Activated naive CD4-positive, alpha-beta T cell treated with anti-CD3 and anti-CD28 coated beads, Interleukin-2, amount 50 U/mL, for 16 hours (primary cell): ENCODE measurements around the gene PTPRN2.

ENCODE experiments used
- DNase-seq: peaks from one replicate; pipeline ENCODE4 v3.0.0-alpha.2; 2020

Gene PTPRN2

DNA sequence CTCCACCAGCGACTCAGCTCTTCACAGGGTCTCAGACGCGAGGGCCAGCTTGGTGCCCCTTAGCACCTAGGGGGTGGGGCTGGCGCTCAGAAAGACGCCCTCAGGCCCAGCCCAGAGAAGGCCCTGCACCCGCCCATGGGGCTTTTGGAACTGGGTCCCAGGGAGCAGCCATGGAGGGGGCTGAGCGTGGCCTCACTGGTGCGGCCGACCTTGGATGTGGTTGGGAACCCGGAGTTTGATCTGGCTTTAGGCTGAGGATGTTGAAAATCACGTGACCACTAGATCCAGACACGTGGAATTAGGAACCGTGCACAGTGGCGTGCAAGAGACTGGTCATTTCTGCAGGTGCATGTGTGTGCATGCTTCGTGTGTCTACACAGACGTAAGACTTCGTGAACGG lies 1065.4 kb downstream of the PTPRN2 start:
- DNase-seq: no peak

DNA sequence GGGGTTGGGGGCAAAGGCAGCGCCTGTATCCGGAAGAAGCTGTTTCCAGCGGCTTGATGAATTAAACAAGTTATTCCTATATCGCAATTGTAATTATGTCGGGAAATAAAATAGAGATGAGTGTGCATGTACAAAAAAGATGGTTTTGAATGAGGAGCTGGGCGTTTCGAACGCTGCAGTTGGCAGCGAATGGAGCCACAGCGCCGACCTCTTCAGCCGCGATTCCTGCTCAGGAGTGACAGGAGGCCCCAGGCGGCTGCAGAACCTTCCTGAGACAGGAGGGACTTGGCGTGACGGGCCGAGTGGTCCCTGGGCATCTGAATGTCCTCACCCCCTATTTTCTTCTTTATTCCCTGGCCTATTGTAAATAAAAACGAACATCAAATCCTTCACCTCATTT lies 1065.9 kb downstream of the PTPRN2 start:
- no peak for DNase-seq

DNA sequence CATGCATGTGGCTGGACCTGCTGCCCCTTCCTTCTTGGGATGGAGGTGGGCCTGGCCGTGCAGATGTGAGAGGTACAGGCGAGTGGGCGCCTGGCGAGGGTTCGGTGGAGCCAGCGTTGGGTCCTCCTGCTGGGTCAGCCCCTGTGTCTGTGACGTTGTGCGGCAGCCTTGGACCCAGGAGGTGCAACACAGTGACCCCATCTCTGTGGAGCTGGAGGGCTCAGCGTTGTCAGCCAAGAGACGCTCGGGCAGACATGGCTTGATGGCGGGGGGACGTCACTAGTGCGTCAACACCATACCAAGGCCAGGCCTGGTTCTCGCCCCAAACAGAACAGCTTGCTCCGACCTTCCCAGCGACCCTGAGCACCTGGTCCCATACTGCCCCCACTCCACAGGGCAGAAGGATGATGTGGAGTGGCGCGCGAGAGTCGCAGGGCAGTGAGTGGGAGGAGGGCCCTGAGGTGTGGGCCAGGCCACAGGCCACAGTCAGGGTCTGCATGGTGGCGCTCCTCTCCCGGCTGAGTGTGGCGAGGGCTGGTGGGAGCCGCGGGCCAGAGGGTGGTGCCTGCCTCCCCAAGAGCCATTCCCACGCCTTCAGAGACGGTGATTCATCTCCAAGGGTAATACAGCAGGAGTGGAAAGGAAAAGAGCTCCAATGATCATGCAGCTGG lies 1066.4 kb downstream of the PTPRN2 start:
- DNase-seq: no peak

DNA sequence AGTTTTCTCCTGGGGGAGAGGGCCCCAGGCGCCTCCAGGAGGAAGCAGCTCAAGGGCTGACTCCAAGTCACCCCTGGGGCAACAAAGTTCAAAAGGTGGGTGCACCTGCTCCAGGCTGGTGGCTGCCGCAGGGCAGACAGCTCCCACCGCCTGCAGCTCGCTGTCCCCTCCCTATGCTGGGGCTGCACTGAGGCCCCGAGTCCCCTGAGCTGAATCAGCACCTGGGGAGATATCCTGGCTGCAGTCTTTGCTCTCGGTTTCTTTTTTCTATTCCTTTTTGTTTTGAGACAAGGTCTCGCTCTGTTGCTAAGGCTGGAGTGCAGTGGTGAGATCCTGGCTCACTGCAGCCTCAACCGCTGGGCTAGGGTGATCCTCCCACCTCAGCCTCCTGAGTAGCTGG lies 1067.4 kb downstream of the PTPRN2 start:
- no peak for DNase-seq

DNA sequence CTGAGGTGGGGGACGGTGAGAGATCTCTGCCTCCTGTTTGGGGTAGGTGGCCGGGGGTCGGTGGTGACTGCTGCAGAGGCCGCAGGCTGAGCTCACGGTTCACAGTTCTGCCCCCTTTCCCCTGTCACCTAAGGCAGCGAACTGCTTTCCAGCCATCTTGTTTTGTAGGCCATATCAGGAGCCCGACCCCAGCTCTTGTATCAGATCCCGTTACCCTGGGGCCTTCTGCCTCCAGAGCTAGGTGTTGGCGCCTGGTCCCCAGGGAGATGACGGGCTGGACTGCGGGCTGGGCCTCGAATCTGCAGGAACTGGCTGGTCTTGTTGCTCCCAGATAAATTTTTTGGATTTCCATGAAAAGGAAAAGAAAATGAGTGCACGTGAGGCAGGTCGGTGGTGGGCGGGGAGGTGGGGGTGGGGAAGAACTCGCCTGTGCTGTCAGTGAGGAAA lies 1067.8 kb downstream of the PTPRN2 start:
- DNase-seq: no peak

DNA sequence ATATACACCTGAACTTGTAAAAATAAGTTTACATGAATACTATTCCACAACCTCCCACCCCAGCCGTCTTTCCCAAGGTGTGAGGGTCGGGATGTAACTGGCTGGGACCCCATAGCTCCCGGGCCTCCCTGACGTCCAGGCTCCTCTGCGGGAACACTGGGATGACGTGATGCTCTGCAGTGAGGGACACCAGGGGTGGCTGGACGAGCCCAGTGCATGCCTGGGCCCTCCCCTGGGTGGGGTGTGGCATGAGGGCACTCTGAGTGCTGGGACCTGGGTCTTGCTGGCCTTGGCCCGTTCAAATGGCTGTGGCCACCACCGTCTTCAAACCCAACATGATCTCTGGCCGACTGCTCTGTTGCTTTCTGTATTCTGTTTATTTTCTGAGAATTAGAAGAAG lies 1068.4 kb downstream of the PTPRN2 start:
- DNase-seq: no peak

DNA sequence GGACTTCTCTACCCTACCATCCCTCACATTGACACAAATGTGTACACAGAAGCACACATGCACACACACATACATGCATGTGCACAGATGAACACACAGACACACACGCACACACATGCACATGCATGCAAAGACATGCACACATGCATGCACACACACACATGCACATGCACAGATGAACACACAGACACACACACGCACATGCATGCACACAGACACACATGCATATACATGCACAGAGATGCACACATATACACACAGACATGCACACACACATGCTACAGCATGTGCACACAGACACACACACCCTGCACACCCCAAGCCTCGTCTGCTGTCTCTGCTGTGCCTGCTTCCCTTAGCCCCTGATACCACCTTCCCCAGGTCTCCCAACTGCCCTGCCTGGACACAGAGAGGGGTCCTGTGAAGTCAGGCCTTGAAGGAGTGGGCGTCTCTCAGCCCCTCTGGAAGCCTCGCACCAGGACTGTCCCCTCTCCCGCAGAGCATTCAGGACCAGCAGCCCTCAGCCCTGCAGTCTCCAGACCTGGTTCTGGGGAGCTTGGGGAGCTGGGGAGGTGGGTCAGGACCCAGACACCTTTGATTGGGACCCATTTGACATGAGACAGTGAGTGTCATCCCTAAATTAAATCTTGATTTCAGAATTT lies 1069.0 kb downstream of the PTPRN2 start:
- DNase-seq: no peak

DNA sequence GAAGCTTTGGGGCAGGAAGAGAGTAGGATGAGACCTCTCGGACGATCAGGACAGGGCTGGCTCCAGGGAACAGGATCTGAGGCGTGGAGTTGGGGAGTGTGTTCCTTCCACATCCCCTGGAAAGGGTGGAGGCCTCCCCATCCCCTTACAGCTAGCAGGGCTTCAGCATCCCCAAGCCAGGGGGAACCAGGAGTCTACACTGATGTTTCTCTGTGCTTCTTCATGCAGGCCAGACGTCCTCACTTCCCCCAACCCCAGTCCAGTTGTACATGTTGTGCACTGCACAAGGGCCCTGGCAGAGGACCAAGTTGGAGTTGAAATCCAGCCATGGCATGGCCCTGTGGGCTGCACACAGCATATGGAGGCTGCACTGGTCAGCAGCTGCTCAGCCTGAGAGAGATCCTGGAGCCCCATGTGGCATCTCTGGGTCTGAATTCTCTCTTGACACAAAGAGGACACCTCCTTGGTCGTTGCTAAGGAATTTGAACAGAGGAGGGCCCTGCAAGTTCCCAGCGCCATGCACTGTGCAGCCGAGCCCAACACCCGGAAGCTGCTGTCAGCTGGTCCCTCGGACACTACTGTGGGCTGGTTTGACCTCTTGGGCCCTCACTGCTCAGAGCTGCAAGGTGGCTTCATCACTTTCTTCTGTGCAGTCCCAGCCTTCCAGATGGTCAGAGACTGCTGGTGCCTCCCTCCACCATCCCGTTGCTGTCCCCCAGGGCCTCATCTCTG lies 1069.7 kb downstream of the PTPRN2 start:
- no peak for DNase-seq

DNA sequence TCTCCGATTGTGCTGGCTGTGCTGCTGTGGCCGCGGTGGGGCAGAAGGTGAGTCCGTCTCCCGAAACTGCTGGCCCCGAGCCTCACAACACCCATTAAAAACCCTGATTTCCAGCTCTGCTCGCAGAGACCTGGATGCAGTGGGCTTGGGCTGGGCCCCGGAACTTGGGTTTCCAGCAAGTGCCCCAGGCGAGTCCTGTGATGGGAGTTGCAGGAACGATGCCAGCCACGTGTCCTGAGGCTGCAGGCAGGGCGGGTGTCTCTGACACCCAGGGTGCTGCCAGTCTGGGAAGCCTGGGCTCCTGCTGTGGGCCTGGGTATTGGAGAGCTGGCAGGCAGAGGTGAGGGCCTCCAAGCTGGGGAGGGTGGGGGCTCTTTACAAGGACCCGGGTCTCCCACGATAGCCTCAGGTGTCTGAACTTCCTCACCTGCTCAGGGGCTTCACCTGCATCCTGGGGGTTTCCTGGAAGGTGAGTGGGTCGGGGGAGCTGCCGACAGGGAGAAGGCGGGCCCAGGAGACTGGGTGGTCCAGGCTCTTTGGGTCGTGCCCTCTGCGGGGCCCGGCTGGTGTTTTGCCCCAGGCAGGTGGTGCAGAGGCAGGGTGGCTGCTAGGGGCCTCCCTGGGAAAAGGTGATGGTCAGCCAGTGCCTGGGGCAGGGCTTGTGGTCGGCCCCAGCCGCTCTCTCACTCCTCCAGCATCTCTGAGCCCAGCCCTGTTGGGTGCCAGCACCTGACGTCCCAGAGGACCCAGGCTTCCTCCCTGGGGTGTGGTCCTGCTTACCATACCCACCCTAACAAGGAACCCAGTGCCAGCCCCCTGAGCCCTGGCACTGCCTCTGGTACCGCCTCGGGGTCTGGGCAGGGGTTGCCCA lies 1070.5 kb downstream of the PTPRN2 start:
- no peak for DNase-seq

DNA sequence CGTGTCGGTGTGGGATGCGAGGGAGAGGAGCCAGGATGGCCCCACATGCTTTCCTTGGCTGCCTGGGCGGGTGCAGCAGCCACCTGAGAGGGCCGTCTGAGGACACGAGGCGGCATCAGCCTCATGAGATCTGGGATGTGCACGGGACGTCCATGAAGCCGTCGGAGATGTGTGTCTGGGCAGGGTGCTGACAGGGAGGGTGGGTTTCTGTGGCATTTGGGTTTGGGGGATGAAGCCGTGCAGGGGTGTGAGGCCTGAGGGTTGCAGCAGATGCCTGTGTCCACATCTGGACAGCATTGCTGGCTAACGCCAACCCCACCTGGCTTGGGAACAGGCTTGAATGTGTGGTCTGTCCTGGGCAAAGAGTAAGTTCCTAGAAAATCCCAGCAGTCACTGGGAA lies 1071.3 kb downstream of the PTPRN2 start:
- DNase-seq: no peak

DNA sequence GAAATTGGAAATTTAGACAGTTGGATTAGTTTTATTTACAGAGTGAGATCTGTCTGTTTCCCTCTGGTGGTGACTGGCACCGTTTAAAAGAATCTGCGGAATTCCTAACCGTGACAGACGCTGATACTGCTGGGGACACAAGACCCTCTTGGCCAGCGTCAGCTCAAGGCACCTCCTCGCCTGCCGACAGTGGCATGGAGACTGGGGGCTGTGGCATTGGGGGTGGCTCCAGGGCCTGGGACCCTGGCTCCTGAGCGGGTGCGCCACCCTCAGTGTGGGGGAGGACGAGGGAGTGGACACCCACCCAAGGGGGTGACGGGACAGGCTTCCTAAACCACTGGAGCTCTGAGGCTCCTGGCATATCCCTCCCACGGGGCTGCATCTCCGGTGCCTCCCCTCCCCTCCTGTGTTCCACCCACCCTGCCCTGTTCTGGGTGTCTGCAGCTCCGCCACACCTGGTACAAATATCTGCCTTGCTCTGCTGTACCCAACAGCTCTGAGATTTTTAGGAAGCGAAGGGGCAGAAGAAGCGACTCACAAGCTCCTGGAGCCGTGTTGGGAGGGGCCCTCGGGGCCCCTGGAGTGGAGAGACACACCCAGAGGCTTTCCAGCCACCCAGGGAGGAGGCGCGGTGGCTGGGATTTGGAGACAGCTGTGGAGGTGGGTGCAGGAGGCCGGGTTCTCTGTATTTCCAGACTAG lies 1072.1 kb downstream of the PTPRN2 start:
- DNase-seq: no peak

DNA sequence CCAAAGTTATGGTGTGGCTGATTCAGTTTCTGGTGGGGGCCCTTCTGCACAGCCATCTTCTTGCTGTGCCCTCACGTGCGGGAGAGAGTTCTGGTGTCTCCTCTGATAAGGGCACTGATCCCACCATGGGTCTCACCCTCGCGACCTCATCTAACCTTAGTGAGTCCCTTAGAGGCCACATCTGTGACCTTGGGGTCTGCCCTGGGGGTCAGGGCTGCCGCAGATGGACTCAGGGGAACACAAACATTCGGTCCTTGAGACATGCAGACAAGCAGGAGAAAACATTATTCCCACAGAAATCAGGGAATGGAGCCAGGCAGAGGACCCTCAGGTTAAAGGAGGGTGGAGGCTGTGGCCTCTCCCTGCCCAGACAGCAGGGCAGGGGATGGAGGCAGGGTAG lies 1072.9 kb downstream of the PTPRN2 start:
- DNase-seq: no peak

DNA sequence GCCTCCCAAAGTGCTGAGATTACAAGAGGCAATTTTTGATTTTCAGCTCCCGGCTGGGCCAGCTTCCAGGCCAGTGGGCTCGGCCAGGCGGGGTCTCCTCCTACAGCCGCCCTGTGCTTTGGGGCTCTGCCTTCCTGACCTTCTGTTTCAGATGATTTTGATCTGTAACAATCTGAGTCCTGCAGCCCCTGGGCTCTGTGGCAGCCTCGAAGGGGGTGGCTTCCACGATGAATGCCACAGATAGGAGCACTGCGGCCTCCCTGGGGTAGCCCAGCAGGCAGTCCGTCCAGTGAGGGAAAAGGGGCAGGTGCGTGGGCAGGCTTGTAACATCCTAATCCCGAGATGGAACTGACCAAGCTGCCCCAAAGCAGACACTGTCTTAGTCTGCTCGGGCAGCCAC lies 1073.3 kb downstream of the PTPRN2 start:
- DNase-seq: no peak

DNA sequence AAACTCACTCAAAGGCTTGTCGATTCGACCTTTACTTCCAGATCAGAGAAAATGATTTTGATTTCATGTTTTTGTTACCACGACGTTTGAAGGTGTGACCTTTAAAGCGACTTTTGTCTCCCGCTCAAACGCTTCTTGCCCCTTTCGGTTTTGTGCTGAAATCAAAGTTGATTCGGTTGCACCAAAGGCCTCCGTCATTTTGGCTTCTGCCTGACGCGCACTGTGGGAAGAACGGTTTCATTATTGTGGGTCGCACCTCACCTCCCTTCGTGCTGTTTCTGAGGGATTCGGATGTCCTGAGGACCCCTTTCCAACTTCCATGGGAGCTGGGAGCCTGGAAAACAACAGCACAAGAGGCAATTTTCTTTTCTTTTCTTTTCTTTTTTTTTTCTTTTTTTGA lies 1073.9 kb downstream of the PTPRN2 start:
- no peak for DNase-seq

DNA sequence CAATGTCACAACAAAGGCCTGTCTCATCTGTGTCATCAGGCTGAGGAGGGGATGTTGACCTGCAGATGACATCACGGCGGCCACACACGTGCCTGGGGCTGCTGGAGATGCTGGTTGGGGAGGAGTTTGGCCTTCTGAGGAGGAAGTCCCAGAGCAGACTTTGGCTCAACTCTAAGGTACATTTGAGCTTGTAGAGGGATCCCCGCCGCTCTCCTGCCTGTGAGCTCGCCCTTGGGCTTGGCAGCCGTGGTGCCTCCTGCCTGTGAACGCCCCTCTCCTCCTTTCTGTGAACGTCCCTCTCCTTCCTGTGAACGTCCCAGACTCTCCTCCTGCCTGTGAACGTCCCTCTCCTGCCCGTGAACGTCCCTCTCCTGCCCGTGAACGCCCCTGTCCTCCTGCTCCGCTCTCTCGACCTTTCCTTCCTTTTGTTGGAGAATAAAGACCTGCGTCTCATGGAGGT lies 1074.4 kb downstream of the PTPRN2 start:
- no peak for DNase-seq

DNA sequence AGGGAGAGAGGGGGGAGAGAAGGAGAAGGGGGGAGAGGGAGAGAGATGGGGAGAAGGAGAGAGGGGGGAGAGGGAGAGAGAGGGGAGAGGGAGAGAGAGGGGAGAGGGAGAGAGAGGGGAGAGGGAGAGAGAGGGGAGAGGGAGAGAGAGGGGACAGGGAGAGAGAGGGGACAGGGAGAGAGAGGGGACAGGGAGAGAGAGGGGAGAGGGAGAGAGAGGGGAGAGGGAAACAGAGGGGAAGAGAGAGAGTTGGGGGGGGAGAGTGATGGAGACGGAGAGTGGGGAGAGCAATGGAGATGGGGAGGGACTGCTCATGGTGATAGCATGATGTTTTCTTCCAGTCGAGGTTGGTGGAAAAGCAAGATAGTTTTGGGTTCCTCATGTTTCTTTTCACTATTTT lies 1078.4 kb downstream of the PTPRN2 start:
- no peak for DNase-seq

DNA sequence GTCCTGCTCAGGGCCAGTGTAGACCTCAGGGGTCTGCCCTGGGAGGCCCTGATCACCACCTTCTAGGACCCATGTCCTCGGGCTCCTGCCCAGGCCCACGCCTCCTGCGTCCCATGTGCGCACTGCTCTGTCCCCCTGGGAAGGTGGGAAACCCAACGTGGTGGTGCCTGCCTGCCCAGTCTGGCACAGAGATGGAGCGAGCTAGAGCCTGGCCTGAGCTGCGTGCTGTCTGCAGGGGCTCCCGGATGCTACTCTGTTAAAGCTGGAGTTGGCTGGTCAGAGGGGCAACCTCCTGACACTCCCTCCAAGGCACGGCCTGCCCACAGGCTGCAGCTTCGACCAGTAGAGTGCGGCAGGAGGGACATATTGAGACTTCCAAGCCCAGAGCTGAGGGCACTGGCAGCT lies 1079.1 kb downstream of the PTPRN2 start:
- no peak for DNase-seq

DNA sequence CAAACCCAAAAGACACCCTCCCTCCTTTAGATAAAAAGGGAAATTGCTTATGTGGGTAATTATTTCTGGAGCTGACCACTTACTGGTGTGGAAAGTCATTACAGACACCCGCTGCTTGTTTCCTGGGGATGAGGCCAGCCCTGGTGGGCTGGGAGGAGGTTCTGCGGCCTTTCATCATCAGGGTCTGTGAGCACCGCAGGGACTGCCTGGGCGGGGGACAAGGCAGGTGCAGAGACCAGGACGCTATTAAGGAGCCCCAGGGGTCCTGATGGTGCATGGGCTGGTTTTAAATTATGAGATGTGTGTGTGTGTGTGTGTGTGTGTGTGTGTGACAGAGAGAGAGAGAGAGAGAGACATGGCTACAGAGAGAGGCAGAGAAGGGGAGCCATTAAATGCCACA lies 1079.6 kb downstream of the PTPRN2 start:
- no peak for DNase-seq

DNA sequence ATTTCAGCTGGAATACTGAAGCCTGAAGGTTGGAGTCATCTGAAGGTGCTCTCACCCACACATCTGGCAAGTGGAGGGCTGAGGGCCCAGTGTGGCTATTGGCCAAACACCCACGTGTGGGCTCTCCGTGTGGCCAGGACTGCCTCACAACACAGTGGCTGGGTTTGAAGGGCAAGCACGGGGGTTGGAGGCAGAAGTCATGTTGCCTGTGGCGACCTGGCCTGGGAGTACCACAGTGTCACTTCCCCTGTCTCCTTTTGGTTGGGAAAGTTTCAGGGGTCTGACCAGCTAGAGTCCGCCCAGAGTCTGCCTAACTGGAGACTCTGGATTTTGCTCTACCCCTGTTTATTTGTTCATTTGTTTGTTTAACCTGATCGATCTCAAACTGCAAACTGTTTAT lies 1081.4 kb downstream of the PTPRN2 start:
- DNase-seq: no peak

DNA sequence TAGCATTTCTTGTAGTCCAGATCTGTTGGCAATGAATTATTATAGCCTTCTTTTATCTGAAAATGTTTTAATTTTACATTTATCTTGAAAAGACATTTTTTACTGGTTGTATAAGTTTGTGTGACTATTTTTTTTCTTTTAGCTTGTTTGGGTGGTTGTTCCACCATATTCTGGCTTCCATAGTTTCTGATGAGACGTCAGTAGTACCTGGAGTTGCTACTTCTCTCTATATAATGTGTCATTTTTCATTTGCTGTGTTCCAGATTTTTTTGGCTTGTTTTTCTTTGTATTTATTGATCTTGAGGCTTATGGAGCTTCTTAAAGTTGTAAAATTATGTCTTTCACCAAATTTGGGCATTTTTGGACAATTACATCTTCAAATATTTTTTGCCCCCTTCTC lies 1082.0 kb downstream of the PTPRN2 start:
- no peak for DNase-seq

DNA sequence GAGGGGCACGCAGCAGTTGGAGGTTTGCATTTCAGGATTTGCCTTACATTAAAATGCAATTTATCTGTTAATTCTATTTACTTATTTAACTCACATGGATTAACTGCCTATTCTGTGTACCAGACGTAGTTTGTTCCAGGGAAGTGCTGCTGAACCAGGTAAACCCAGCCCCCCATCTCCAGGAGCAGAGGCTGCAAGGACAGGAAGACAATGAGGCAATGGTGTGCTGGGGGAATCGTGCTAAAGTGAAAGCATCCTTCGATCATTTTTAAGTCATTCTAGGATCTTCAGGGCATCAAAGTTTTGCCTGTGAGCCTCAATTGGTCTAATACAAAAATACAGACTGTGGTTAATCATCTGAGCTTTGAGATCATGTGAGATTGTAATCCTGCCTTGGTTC lies 1084.4 kb downstream of the PTPRN2 start:
- no peak for DNase-seq

DNA sequence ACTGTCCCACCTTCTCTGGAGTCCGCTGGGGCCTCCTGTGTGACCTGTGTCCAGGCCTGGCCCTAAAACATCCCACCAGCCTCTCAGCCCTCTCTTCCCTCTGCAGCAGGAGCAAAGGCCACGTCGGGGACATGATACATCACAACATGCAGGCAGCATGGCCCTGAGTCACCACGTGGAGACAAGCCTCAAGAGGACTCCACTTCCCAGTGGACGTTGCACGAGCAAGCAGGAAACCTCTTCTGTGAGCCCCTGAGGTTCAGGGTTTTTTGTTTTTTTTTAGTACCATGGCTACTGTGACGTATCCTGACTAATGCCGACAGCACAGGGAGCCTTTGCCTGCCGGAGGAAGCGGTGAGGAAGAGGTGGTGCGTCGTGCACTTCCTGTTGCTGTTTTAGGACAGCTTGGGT lies 1084.9 kb downstream of the PTPRN2 start:
- peak; percentile 56 for DNase-seq

DNA sequence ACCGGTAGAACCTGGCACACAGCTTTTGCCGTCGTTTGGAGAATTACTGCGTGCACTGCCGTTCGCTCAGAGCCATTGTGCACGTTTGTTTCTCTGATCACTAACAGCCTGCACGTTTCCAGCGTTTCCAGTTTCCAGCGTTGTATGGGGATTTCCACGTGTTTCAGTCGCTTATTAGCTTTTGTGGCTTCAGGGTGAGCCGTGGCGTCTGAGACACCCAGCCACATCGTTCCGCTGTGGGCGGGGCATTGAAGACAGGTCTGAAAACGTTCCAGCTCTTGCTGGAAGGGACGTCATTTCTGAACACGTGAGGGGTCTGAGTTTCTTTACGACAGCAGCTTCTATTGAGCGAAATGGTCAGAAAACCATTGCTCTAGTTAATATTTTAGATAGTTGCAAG lies 1086.0 kb downstream of the PTPRN2 start:
- no peak for DNase-seq
